GM19395 (cell line): ENCODE data around the gene ZNF652.
"Not testable (repeated sequence)": the region's sequence is repeated elsewhere in the genome, so short reads cannot be mapped to it uniquely, and the experiment has no call there.

ENCODE experiments used
- ATAC-seq: cut with Tn5 transposase; IDR thresholded peaks from one replicate; pipeline ENCODE4 v1.9.1; 2021; ENCODE audit warnings: mild to moderate bottlenecking, moderate library complexity; ENCODE audit not compliant: unreplicated experiment

ZNF652 gene

DNA sequence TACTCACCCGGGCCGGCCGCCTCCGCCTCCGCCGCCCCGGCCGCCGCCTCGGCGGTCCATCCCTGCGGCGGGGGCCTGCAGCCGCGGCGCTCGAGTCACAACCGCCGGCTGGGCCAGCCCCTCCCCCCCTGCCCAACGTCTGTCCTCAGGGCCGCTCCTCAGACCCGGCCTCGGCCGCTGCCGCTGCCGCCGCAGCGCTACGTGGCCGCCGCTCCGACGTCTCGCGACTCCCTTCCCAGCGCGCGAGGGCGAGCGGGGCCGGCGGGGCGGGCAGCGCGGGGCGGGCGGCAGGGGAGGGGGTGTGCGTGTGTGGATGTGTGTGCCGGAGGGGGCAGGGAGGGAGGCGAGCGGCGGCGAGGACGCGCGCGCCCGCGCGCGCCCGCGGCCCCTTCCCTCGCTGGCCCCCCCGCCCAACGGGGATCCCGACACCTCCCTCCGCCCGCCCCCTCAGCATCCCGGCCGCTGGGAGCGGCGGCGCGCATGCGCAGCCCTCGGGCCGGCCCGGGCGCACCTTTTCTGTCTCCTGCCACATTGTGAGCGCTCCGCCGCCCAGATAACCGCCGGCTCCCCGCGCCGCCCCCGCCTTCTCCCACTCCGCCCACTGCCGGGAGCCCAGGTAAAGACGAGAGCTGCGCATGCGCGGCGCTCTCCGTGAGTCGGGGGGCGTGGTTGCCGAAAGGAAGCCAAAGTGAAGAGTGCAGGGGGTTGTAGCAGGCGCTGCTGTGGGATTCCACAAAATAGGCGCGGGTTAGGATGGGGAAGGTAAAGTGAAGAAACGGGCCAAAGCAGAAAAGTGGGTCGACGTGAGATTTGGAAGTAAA is at the start of gene ZNF652:
Gene ZNF652 (minus strand): TSS at position 349 of the 821 bp plus-strand sequence. CDS start 44,525 bp downstream, outside the sequence.
- ATAC-seq: peak; percentile 63

DNA sequence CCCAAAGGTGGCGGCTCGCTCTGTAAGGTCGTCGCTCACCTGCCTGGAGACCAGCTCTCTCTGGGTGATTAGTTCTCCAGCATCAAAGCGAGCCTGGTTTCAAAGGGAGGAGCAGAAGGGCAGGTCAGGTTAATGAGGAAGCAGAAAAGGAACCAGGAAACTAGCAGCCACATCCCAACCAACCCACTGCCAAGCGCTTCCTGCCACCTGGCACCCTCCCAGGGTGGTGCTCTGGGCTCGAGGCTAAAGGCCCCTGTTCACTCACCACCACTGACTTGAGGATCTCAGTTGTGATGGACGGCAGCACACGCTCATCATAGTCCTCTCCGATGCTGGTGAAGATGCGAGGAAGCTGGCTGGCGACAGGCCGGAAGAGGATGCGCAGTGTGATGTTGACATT is 47.0 kb upstream of the ZNF652 start:
- no peak for ATAC-seq

DNA sequence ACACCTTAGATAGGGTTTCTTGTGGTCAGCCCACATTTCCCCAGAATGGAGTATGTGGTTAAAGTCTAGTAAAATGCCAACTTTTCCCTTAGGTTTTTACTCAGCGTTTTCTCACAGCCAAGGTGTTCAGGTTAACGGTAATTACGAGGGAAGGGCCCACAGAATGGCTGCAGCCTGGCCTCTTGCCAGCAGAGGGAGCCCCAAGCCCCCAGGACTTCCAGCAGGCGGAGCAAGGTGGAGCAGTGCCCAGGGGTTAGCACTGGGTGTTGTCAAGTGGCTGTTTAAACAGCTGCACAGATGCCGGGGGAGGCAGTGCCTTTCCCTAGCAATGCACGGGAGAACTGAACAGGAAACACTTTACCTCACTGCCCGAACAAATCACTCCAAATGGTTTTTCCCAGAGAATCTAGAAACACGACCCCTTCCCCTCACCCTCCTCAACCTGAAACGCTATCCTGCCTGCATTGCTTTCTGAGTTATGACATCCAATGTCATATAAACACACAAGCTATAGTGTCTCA is 46.0 kb upstream of the ZNF652 start:
- ATAC-seq: peak; percentile 63

DNA sequence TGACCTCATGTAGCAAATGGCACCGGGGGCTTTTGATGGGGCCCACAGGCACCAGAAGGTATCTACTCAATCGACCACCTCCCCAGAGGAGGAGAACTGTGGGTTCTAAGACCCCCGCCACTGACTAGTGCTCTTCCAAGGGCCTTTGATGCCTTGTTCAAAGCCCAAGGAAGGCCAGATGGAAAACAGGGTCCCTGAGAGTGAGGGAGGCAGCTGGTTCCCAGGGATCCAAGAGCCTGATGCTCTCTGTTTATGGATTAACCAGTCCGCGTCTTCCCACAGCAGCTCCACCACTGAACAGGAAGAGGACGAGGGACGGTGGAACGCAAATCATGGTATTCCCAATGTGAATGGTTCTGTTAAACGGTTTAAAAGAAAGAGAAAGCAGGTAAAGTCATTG is 45.0 kb upstream of the ZNF652 start:
- ATAC-seq: no peak

DNA sequence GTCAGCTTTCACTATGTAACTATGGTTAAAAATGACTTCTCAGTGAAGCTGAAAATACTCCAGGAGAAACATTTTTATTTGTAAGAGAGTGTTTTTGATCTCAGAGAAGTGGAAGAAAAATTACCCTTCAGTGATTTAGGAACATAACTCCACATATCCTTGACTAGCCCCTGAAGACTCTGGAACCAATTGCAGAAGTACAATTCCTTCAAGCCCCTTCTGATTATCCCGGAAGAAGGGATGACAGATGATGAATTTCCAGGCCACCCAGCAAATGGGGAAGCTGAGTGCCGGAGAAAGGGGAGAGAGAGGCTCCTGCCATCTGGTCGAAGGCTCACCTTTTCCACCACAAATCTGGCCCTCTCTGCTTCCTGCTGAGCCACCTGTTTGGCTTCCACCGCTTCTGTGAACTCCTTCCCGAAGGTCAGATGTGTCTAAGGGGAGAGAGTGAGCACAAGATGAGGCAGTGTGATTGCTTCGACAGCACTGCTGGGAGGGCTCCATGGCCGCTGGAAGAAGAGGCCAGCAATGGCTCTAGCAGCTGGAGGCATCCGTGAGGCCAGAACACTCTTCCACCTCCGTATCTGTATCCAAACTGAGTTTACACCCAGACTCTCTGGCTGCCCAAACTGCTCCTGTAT is 44.5 kb upstream of the ZNF652 start:
- ATAC-seq: no peak

DNA sequence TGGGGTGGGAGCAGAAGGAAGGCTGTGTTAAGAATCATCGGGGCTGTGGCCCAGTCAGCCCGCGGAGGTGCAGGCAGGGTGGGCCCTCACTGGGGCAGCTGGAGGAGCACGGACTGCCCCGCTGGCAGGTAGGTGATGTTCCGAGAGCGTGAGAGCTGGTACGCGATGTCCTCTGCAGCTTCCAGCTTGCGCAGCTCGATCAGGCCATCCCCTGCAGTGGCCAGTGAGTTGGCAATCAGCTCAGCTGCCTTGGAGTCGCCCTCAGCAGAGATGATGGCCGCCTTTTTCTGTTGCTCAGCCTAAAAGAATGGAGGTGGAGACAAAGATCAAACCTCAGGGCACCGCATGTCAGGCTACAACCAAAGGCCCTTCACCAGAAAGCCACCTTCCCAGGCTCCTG is 42.9 kb upstream of the ZNF652 start:
- no peak for ATAC-seq

DNA sequence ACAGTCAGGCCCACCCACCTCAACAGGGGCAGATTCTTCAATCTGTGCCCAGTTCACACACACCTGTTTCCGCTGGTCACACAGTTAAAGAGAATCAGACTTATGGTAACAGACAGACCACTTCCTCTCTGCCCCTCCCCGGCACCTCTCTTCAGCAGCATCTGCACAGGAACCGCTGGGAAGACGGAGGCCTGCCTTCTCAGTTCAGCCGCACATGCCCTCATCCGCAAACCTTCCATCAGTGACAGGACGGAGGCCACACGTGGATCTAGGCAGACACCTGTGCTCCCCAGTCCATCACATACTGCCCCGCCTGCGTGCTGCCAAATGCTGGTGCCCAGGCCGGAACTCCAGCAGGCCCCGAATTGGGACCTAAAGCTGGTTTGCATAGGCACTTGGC is 42.3 kb upstream of the ZNF652 start:
- ATAC-seq: peak; percentile 52

DNA sequence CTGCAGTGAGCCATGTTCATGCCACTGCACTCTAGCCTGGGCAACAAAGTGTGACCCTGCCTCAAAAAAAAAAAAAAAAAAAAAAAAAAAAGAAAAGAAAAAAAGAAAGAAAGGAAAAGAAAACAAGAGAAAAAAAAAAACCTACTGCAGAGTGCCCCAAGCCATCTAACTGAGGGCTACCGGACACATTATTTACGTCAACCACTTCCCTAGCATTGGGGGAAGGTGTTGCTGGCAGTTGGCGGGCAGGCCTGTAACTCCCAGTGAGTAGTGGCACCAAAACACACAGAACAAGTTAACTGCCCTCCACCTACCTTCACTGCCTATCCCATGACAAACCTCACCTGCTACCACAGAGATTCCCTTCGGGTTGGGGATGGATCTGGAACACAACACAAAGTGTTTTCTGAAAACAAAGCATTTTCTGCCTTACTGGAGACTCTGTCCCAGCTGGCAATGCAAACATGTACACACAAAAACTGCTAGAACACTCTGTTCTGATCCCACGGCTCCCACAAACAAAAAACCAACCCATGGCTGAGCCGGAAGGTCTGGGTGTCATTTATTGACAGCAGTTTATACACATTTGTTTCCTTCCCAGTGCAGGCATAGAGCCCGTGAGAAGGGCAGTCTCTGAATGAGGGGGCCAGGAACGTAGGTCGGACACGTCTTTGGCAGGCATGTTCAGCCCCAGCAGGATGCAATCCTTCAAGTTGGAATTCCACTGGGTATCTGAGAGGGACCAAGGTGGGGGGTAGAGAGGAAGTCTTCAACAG is 41.7 kb upstream of the ZNF652 start:
- ATAC-seq: no peak

DNA sequence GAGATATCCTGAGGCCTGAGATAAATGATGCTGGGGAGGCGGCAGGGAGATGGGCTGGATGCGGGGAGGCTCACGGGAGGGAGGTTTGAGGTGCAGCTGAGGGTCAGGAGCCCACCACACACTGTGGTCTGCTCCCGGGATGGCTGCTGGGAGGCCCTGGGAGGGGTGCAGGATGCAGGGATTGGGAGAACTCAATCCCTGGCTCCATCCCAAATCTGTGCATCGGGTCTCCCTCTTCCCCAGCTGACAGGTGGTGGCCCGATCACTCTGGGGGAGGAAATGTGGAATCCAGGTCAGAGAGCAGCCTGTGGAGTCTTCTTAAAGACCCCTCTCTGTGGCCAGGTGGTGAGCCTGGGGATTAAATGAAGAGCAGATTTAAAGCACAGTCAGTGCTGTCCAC is 40.7 kb upstream of the ZNF652 start:
- ATAC-seq: no peak

DNA sequence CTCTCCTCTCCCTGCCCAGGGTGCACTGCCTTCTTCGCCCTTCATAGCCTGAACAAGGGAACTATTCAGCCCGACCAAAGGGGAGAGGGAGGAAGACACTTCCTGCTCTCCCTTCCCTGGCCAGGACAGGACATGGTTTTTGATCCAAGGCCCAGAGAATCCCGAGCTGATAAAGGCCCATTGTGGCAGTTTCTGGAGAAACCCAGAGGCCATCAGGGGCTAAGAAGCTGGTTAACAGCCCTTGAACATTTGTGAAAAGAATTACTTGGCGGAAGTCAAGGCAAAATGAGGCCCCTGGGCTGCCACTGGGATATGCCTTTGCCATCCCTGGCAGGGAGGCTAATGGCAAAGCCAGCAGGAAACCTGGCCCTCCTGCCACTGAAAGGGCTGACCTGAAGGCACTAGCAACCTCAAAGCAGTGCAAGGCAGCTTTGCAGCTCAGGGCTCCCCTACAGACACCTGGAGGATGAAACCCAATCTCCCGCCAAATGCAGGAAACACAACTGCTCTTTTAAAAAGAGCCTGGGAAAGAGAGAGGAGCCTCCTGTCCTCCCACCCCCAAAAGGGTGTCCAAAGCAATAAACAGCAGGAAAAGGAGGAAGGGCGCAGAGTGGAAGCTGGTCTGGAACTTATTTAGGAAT is 40.0 kb upstream of the ZNF652 start:
- ATAC-seq: no peak

DNA sequence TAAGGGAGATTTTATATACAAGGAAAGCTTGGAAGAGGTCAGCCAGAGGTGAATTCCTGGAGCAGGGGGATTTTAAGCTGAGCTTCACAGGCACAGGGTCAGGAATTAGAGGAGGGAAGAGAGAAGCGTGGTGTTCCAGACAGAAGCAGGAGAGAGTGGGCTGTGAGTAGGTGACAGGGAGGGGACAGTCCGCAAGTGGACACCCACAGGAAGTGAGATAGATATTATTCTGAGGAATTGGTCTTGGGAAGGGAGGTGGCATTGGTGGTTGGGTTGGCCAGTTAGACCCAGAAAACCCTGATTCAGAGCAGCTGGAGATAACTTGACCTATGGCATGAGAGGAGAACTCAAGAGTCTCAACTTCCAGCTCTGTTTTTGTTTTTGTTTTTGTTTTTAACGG is 37.9 kb upstream of the ZNF652 start:
- ATAC-seq: no peak

DNA sequence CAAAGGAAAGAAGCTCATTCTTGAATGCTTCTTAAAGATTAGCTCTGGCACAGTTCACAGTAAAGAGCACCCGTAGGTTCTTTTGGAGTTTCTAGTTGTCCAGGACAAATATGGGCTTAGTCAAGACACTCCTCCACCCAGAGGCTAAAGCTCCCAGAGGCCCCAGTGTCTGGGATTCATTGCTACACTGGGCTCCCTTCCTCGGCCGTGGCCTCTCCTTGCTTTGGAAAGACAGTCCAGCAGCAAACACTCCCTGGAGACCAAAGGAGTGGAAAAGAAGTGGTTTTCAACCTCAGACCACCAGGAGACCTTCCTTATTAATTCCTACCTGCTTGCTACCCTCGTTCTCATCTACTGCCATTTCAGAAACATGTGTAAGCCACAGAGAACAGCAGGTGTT is 35.5 kb upstream of the ZNF652 start:
- no peak for ATAC-seq

DNA sequence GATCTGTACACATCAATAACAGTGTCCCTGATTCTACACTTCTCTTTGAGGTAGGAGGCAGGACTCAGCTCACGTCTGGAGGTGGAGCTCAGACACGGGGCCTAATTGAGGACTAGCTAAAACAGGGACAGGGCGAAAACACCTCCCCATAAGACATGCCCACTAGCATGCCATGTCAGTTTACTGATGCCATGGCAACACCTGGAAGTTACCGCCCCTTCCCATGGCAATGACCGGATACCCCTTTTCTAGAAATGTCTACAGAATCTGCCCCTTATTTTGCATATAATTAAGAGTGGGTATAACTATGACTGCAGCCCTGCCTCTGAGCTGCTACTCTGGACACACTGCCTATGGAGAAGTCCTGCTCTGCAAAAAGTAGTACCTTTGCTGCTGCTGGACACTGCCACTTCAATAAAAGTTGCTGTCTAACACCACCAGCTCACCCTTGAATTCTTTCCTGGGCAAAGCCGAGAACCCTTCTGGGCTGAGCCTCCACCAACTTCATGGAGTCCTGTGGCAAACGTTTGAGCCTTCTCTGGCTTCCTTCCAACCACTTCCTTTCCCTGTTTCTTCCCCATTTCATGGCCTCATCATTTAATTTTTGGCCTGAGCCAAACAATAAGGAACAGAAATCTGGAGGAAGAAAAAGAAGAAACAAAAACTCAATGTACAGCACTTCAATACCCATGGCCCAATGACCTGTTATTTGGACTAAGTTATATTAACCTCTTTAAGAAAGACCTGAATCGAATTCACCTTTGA is 31.6 kb upstream of the ZNF652 start:
- ATAC-seq: no peak

DNA sequence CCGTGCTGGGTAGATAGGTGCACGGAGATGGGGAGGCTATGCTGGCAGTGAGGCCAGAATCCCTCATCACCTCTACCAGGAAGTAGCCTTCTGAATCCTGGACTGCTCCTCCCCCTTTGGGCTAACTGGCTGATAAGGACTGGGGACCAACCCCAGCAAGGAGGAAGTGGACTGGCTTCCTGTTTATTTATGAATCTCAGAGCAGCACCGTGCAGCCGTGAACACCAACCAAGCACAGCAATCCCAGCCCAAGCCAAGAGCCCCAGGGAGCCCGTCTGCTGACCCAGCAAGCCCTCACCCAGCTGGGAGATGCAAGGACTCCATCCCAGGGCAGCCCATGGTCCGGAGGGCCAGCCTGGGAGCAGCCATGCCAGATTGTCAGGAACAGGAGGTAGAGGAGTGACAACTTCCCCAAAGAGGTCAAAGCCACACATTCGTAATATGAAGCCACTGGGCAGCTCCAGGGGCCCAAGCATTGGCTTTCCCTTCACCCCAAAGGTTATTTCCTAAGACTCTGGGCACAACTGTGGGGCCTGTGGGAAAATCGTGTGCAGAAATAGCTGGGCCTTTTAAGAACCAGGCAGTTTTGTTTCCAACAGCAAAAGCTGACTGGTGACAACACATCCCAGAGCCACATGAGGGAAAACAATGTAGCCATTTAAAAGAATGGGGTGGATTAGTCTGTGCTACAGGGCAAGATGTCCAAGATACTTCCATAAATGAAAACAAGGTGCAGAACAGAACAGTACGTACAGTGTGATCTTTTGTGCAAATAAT is 28.7 kb upstream of the ZNF652 start:
- no peak for ATAC-seq

DNA sequence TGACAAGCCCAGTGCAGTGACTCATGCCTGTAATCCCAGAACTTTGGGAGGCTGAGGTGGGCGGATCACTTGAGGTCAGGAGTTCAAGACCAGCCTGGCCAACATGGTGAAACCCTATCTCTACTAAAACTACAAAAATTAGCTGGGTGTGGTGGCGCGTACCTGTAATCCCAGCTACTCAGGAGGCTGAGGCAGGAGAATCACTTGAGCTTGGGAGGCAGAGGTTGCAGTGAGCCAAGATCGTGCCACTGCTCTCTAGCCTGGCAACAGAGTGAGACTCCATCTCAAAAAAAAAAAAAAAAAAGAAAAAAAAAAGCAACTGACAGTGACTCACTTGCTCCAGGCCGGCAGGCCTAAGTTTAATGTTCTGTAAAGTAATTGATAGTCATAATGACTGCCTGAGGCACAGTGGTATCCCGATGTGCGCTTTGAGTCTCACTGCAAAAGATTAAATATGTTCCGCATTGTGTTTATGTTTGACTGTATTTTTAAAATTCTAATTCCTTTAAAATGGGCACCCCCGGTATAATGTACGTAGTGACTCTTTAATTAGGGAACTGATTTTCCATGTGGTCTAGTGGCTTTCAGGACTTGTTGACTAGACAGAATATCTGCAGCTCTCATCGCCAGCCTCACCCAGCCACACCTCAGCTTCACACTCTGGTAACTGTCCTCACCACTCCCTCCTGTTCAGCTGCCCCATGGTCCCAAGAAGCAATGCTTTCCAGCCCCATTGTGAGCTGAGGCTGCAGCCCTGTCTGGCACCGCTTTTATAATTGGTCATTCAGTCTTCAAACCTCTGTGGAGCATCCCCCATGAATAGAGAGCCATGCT is 27.7 kb upstream of the ZNF652 start:
- ATAC-seq: not testable (repeated sequence)

DNA sequence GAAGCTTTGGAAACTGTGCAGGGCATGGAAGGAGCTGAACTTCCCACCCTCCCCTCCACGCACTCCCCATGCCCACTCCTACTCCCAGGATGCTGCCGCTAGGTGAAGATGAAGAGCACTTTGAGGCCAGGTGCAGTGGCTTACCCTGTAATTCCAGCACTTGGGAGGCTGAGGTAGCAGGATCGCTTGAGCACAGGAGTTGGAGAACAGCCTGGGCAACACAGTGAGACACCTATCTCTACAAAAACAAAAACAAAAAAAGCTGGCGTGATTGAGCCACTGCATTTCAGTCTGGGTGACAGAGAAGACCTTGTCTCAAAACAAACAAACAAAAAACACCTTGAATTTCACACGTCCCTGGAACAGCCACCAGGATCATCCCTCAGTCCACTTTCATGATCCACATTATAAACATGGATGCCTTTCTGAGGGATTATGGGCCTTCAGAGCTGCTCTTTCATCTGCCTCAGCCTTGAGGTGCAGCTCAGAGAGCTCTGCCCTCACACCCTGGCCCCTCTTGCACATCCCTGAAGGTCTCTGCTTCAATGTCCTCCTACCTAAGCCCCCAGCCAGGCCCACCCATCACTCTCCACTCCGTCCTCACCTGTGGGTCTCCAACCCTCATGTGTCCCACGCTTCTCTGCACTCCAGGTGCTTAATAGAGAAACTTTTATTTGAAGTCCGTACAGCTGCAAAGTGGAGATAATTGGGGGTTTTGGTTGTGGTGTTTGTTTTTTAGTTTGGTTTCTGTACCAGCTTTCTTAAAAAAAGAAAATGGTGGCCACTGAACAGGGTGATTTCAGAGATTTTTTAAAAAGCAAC is 26.9 kb upstream of the ZNF652 start:
- ATAC-seq: no peak

DNA sequence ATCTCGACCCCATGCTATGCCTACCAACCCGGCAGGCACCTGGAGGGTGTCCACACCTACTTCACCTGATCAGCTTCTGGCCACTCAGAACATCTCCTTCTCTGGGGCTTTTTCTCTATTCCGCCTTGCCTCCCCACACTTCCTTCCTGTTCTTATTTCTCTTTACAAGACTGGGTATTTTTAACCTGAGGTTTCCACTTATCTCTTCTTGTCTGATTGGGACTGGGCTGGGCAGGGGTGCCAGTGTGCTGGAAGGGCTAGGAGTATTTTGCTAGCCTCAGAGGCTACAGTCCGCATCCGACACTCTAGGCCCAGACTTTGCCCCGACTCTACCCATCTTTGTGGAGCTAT is 26.2 kb upstream of the ZNF652 start:
- no peak for ATAC-seq
